Measurements from ENCODE around the gene GLI3.

- no peak for TF ChIP-seq ZNF501 (tag by site-specific recombination; IDR thresholded peaks at IDR 0.05)
- no peak for TF ChIP-seq ZNF629 (tag by site-specific recombination; IDR thresholded peaks at IDR 0.05)
- TF ChIP-seq ZNF354C (tag by site-specific recombination; IDR thresholded peaks at IDR 0.05; ENCODE audit: borderline replicate concordance, low read depth) = no peak
- TF ChIP-seq, protein P1, sequence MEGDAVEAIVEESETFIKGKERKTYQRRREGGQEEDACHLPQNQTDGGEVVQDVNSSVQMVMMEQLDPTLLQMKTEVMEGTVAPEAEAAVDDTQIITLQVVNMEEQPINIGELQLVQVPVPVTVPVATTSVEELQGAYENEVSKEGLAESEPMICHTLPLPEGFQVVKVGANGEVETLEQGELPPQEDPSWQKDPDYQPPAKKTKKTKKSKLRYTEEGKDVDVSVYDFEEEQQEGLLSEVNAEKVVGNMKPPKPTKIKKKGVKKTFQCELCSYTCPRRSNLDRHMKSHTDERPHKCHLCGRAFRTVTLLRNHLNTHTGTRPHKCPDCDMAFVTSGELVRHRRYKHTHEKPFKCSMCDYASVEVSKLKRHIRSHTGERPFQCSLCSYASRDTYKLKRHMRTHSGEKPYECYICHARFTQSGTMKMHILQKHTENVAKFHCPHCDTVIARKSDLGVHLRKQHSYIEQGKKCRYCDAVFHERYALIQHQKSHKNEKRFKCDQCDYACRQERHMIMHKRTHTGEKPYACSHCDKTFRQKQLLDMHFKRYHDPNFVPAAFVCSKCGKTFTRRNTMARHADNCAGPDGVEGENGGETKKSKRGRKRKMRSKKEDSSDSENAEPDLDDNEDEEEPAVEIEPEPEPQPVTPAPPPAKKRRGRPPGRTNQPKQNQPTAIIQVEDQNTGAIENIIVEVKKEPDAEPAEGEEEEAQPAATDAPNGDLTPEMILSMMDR (tag by site-specific recombination; IDR thresholded peaks at IDR 0.05) = no peak
- TF ChIP-seq SETDB1 (IDR thresholded peaks at IDR 0.05; ENCODE audit: insufficient read length, low read length) = no peak
- no peak for TF ChIP-seq ZSCAN16 (tag by site-specific recombination; IDR thresholded peaks at IDR 0.05)
- no peak for TF ChIP-seq ZNF549 (tag by site-specific recombination; IDR thresholded peaks at IDR 0.05)
- no peak for TF ChIP-seq ATF2 (tag by site-specific recombination; IDR thresholded peaks at IDR 0.05; ENCODE audit: low read depth)
- no peak for TF ChIP-seq ZBTB1 (tag by site-specific recombination; IDR thresholded peaks at IDR 0.05)
- no peak for TF ChIP-seq ZNF423 (tag by site-specific recombination; IDR thresholded peaks at IDR 0.05)
- no peak for TF ChIP-seq ZNF26 (tag by site-specific recombination; IDR thresholded peaks at IDR 0.05)
- TF ChIP-seq ZBTB44 (tag by site-specific recombination; IDR thresholded peaks at IDR 0.05) = no peak
- TF ChIP-seq, protein P2, sequence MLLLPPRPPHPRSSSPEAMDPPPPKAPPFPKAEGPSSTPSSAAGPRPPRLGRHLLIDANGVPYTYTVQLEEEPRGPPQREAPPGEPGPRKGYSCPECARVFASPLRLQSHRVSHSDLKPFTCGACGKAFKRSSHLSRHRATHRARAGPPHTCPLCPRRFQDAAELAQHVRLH (tag by site-specific recombination; IDR thresholded peaks at IDR 0.05) = no peak
- no peak for TF ChIP-seq ZNF416 (tag by site-specific recombination; IDR thresholded peaks at IDR 0.05)
Observed at GRCh38 chr7:41999736-42000283, 237.2 kb downstream of the GLI3 start.
